Measurements from ENCODE around the gene ELF1.

The ELF1 gene

DNA sequence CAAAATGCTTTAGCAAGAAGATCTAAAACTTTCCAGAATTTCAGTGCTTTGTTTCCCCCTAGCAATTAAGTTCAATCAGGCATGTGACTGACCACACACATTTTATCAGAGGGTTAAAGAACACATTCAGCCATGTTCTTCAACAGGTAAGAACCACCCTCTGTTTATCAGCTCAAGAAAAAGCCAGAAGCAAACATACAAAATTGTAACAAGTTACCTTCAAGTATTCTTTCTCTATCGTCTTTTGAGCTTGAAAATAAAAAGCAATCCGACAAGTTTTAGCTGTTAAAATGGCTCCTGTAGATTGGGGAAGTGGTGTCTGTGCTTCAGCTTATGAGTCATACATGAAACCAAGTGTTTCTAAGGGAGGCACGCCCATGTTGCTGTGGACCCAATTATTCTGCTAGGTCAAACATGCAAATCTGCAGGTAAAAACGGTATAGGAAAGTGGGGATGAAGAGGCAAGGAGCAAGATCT, at the start of gene ELF1:
TSS of gene ELF1 (minus strand) at position 306 of the 477 bp plus-strand sequence. CDS start 37,262 bp downstream, outside the sequence.
- H3K4me3 ChIP-seq = no peak within 1 kb of the TSS
- no peaks in the 10 kb centered on the region for H3K36me3 ChIP-seq (ENCODE audit: insufficient read depth, low read length)
- H3K9ac ChIP-seq (ENCODE audit: insufficient read length) = no peak within 1 kb of the TSS
- H3K9me3 ChIP-seq (ENCODE audit: low read depth, low read length) = no peaks in the 10 kb centered on the region
- TF ChIP-seq EZH2 (IDR thresholded peaks at IDR 0.05) (no peak), POLR2AphosphoS5 (IDR thresholded peaks at IDR 0.05; ENCODE audit: borderline replicate concordance, low read depth, low read length) (no peak), FOXP2 (optimal IDR thresholded peaks at IDR 0.05; ENCODE audit: control extremely low read depth, extremely low read length, insufficient read depth) (no peak)
- DNase-seq (ENCODE audit: low read depth, low spot score) = no peak
- H3K27ac ChIP-seq = 0 out of 2 replicates have a peak within 1 kb of the TSS, but pooled peaks have one; percentile 34

DNA sequence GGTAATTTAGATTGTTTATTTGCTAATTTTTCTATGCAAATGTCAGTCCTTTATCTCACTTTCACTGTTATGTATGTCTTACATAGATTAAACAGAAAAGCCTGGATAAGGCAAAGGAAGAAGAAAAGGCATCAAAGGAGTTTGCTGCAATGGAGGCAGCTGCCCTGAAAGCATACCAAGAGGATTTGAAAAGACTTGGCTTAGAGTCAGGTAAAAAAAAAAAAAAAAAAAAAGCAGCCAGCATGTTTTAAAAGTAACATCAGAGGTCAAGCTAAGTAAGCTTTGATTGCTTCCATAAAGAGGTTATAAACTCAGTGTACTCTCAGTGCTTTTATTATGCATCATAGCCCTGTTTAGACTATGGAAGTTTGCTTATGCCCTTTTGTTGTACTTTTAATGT, 46.0 kb upstream of the ELF1 start:
- no peak overlapping the region for H3K27ac ChIP-seq
- H3K9ac ChIP-seq (ENCODE audit: insufficient read length) = no peak overlapping the region
- peaks cover 59% of the 10 kb centered on the region for H3K36me3 ChIP-seq (ENCODE audit: insufficient read depth, low read length)
- H3K4me3 ChIP-seq = no peak overlapping the region
- no peak for TF ChIP-seq FOXP2 (optimal IDR thresholded peaks at IDR 0.05; ENCODE audit: control extremely low read depth, extremely low read length, insufficient read depth)
- no peak for TF ChIP-seq POLR2AphosphoS5 (IDR thresholded peaks at IDR 0.05; ENCODE audit: borderline replicate concordance, low read depth, low read length)
- TF ChIP-seq EZH2 (IDR thresholded peaks at IDR 0.05) = no peak
- H3K9me3 ChIP-seq (ENCODE audit: low read depth, low read length) = no peaks in the 10 kb centered on the region
- no peak for DNase-seq (ENCODE audit: low read depth, low spot score)

DNA sequence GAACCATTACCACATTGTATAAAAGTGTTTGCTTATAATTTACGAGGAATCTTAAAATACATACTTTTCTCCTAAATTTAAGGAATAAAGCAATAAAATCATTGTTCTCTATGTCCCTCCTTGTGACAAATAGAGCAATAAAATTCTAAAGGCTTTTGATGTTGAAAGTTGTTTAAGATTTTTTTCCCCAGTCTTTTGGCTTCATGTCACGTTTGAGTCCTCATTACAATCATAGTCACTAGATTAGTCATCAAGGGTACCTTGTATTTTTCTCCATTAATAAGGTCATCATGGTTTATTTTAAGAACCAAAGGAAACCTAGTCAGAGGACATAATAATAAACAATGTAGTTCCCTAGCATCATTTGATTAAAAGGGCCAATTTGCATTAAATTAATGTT, 45.4 kb upstream of the ELF1 start:
- Histone ChIP-seq H3K9me3 (ENCODE audit: low read depth, low read length) (no peaks in the 10 kb centered on the region), H3K9ac (ENCODE audit: insufficient read length) (no peak overlapping the region), H3K4me3 (no peak overlapping the region), H3K27ac (no peak overlapping the region), H3K36me3 (ENCODE audit: insufficient read depth, low read length) (peaks cover 53% of the 10 kb centered on the region)
- DNase-seq (ENCODE audit: low read depth, low spot score) = no peak
- TF ChIP-seq FOXP2 (optimal IDR thresholded peaks at IDR 0.05; ENCODE audit: control extremely low read depth, extremely low read length, insufficient read depth) (no peak), EZH2 (IDR thresholded peaks at IDR 0.05) (no peak), POLR2AphosphoS5 (IDR thresholded peaks at IDR 0.05; ENCODE audit: borderline replicate concordance, low read depth, low read length) (no peak)

DNA sequence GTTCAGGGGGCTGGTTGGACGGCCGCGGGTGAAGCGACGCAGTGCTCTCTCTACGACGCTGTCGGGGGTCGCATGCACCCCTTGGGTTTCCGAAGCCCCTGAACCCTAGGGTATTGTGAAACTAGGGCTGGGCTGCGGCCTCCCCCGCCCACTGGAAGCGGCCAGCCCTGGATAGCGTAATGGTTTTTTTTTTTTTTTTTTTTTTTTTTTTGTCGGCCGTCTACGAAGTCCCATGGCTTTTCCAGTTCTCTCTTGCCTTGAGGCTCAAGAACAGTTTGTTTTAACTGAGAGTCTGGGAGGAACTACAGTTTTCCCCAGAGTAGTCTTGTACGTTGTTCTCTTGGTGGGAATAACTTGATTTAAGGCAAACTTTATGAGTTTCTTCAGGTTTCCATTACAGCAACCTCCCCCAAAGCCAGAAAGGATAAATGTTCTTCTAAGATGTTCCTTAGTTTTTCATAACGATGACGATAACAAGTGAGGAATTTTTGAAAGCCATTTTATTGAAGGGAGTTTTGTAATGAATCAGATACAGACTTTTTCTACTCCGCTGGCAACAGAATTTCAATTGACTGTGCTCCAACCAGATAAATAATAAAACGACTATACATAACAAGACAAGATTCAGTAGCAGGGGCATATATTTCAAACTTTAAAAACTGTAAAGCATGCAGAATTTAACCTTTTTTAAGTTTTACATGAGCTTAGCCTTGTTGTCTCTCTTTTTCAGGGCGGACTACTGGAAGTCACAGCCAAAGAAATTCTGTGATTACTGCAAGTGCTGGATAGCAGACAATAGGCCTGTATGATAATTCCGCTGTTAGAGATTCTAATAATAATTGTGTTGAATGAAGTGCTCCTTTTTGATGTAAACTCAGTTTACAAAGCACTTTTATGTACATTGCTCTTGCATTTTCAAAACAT, 43.1 kb upstream of the ELF1 start:
- Histone ChIP-seq H3K9me3 (ENCODE audit: low read depth, low read length) (no peaks in the 10 kb centered on the region), H3K27ac (peak overlapping the region; percentile 99), H3K9ac (ENCODE audit: insufficient read length) (peak overlapping the region; percentile 85), H3K4me3 (peak overlapping the region; percentile 87), H3K36me3 (ENCODE audit: insufficient read depth, low read length) (peaks cover 33% of the 10 kb centered on the region)
- TF ChIP-seq FOXP2 (optimal IDR thresholded peaks at IDR 0.05; ENCODE audit: control extremely low read depth, extremely low read length, insufficient read depth) (no peak), EZH2 (IDR thresholded peaks at IDR 0.05) (no peak), POLR2AphosphoS5 (IDR thresholded peaks at IDR 0.05; ENCODE audit: borderline replicate concordance, low read depth, low read length) (no peak)
- no peak for DNase-seq (ENCODE audit: low read depth, low spot score)

DNA sequence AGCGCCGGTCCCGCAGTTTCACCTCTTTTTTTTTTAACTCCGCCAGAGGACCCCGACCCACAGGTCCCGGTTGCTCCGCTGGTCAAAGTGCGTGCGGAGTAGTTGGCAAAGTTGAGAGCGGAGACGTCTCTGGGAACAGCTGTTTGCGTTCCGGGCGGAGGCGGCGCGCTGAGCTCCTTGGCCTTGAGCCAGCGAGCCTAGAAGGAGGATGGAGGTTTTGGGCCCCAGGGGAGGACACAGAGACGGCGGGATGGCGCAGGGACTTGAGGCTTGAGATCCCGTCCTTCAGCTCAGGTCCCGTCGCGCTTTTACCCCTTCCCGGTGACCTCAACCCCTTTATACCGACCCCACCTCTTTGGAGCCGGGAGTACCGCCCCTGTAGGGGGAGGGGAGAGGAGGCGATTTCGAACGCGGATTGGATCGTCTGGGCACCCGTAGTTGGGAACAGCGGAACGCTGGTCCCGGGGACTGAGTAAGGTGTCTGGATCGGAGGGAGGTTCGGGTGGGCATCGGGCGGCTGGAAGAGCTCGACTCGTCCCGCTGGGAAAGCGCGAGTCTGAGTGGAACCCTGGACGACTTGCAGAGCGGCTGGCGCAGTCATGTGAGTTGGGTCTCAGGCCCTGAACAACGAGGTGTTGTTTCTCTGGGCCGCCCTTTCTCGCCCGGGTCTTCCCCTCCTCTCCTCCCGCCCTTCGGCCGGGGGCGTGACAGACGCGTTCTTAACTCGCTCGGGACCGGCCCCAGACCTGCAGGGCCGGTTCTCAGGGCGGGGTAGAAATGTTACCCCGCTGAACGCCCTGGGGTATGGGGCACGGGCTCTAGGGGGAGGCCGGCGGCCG, 42.2 kb upstream of the ELF1 start, which contains the start of gene WBP4:
TSS of gene WBP4 (plus strand) at position 435 of the 839 bp plus-strand sequence. CDS start at position 600, 165 bp downstream.
- Histone ChIP-seq H3K9ac (ENCODE audit: insufficient read length) (peak within 1 kb of the TSS; percentile 85), H3K4me3 (peak within 1 kb of the TSS; percentile 87), H3K36me3 (ENCODE audit: insufficient read depth, low read length) (peaks cover 24% of the 10 kb centered on the region), H3K27ac (peak within 1 kb of the TSS; percentile 99), H3K9me3 (ENCODE audit: low read depth, low read length) (no peaks in the 10 kb centered on the region)
- peak; percentile 72 for DNase-seq (ENCODE audit: low read depth, low spot score)
- TF ChIP-seq POLR2AphosphoS5 (IDR thresholded peaks at IDR 0.05; ENCODE audit: borderline replicate concordance, low read depth, low read length) (peak; percentile 86), EZH2 (IDR thresholded peaks at IDR 0.05) (no peak), FOXP2 (optimal IDR thresholded peaks at IDR 0.05; ENCODE audit: control extremely low read depth, extremely low read length, insufficient read depth) (no peak)

DNA sequence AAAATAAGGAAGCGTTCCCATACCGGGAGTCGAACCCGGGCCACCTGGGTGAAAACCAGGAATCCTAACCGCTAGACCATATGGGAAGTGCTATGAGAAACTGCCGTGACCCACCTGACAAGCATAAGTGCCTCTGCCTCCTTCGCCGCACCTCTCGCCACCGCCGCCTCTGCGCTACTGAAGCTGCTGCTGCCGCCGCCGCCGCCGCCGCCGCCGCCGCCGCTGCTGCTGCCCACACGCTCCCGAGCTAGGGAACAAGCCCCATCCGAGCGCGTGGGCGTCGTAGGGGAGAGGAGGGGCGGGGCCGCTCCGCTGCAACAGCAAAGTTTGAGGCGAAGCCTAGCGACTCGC, 41.6 kb upstream of the ELF1 start:
- no peaks in the 10 kb centered on the region for H3K9me3 ChIP-seq (ENCODE audit: low read depth, low read length)
- TF ChIP-seq POLR2AphosphoS5 (IDR thresholded peaks at IDR 0.05; ENCODE audit: borderline replicate concordance, low read depth, low read length) = peak; percentile 7; the same call in 1 of the 2 replicates
- TF ChIP-seq FOXP2 (optimal IDR thresholded peaks at IDR 0.05; ENCODE audit: control extremely low read depth, extremely low read length, insufficient read depth) = no peak
- no peak for TF ChIP-seq EZH2 (IDR thresholded peaks at IDR 0.05)
- peak overlapping the region; percentile 99 for H3K27ac ChIP-seq
- no peak for DNase-seq (ENCODE audit: low read depth, low spot score)
- H3K9ac ChIP-seq (ENCODE audit: insufficient read length) = peak overlapping the region; percentile 85
- peak overlapping the region; percentile 87 for H3K4me3 ChIP-seq
- peaks cover 18% of the 10 kb centered on the region for H3K36me3 ChIP-seq (ENCODE audit: insufficient read depth, low read length)

DNA sequence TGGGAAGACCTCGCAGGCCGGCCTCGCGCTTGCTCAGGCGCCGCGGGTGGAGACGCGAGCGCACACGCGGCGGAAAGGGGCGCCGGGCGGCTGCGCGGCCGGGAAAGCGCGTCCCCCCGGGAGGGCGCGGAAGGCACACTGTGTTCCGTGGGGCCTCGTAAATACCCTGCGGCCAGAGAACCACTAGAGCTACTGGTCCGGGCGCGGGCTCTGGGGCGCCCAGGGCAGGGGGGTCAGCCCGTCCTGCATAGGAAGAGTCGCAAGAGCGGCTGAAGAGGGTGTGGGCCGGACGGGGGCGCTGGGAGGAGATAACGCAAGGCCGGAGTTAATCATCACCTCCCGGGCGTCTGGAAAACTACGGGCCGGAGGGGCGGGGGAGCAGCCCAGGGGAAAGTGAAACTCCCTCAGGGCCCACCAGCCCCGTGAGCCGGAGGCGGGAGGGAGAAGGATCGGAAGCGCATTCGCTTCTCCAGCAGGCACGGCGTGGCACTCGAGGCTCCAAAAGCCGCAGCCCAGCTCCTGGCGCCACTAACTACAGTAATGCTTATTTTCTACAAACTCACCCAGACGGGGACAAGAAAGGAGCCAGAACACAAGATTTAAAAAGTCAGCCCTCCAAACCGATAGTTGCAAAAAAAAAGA, 41.1 kb upstream of the ELF1 start:
- Histone ChIP-seq H3K36me3 (ENCODE audit: insufficient read depth, low read length) (peaks cover 13% of the 10 kb centered on the region), H3K27ac (peak overlapping the region; percentile 99), H3K9me3 (ENCODE audit: low read depth, low read length) (no peaks in the 10 kb centered on the region), H3K9ac (ENCODE audit: insufficient read length) (peak overlapping the region; percentile 85), H3K4me3 (peak overlapping the region; percentile 87)
- no peak for TF ChIP-seq FOXP2 (optimal IDR thresholded peaks at IDR 0.05; ENCODE audit: control extremely low read depth, extremely low read length, insufficient read depth)
- TF ChIP-seq POLR2AphosphoS5 (IDR thresholded peaks at IDR 0.05; ENCODE audit: borderline replicate concordance, low read depth, low read length) = peak; percentile 51; the same call in 1 of the 2 replicates
- DNase-seq (ENCODE audit: low read depth, low spot score) = peak; percentile 77
